Hepatocyte (in vitro differentiated cells): Measurements from ENCODE around the gene HSD11B1. TPM values are rescaled to one million over a fixed set of nuclear protein-coding genes. Genes with fewer than 3 reads are reported as not detected.

Experiments used
- DNase-seq: peaks from one replicate; pipeline ENCODE4 v3.0.0-alpha.2; 2016; ENCODE audit warnings: low spot score
- H2AFZ ChIP-seq: fragments of 200-600 bp; sonication (generic); 2 replicates; pipeline ENCODE4 v1.6.0; 2016; ENCODE audit warnings: antibody characterized with exemption, mild to moderate bottlenecking
- H3K27ac ChIP-seq: fragments of 200-600 bp; sonication (generic); 2 replicates; pipeline ENCODE4 v1.5.1; 2016; ENCODE audit warnings: mild to moderate bottlenecking
- H3K27me3 ChIP-seq: fragments of 200-600 bp; sonication (generic); 2 replicates; pipeline ENCODE4 v1.6.1; 2016
- H3K36me3 ChIP-seq: fragments of 200-600 bp; sonication (generic); replicated peaks from 2 replicates; pipeline ENCODE4 v1.5.1; 2016; ENCODE audit warnings: low read depth; ENCODE audit not compliant: insufficient read depth
- H3K4me1 ChIP-seq: fragments of 200-600 bp; sonication (generic); 2 replicates; pipeline ENCODE4 v1.5.1; 2016; ENCODE audit warnings: mild to moderate bottlenecking, moderate library complexity; ENCODE audit not compliant: insufficient read depth
- H3K4me2 ChIP-seq: fragments of 200-600 bp; sonication (generic); 2 replicates; pipeline ENCODE4 v1.6.0; 2016
- H3K4me3 ChIP-seq: fragments of 200-600 bp; sonication (generic); 2 replicates; pipeline ENCODE4 v1.5.1; 2016; ENCODE audit warnings: mild to moderate bottlenecking
- H3K79me2 ChIP-seq: fragments of 200-600 bp; sonication (generic); 2 replicates; pipeline ENCODE4 v1.6.0; 2017; ENCODE audit warnings: mild to moderate bottlenecking
- H3K9me2 ChIP-seq: fragments of 200-600 bp; sonication (generic); replicated peaks from 2 replicates; pipeline ENCODE4 v1.6.0; 2017; ENCODE audit warnings: mild to moderate bottlenecking; ENCODE audit not compliant: insufficient read depth
- H3K9me3 ChIP-seq: fragments of 200-600 bp; sonication (generic); 2 replicates; pipeline ENCODE4 v1.5.1; 2016; ENCODE audit warnings: low read depth, mild to moderate bottlenecking
- H4K20me1 ChIP-seq: fragments of 200-600 bp; sonication (generic); 2 replicates; pipeline ENCODE4 v1.6.0; 2016; ENCODE audit warnings: mild to moderate bottlenecking; ENCODE audit not compliant: insufficient read depth, poor library complexity, severe bottlenecking
- EZH2 ChIP-seq: fragments of 200-600 bp; sonication (generic); IDR thresholded peaks from 2 replicates; pipeline ENCODE4 v1.6.1; 2016; ENCODE audit warnings: antibody characterized with exemption, mild to moderate bottlenecking, borderline replicate concordance
- EZH2phosphoT487 ChIP-seq: fragments of 200-600 bp; sonication (generic); IDR thresholded peaks from one replicate; pipeline ENCODE4 v1.6.1; 2018; ENCODE audit warnings: antibody characterized with exemption, mild to moderate bottlenecking, low read depth, moderate library complexity; ENCODE audit not compliant: unreplicated experiment, severe bottlenecking
- WGBS: methylation state at CpG from one replicate; pipeline ENCODE4 v1.1.6; 2016; ENCODE audit warnings: low lambda C conversion rate; ENCODE audit errors: missing lambda C conversion rate; 5-methylcytosine and 5-hydroxymethylcytosine counted together
- polyA plus RNA-seq: library from polyadenylated mRNA; unstranded; fragments of >200 nt; fragmentation: Nextera tagmentation; extraction: Ambion mirVana; gene quantifications from 2 replicates; pipeline ENCODE4 v1.2.1, GENCODE V29; 2016
- total RNA-seq: library from RNA; depleted of rRNA; stranded (reverse); fragments of >200 nt; gene quantifications from 2 replicates; pipeline ENCODE4 v1.2.3, GENCODE V29; 2014
- TF ChIP-seq, protein P1 (sequence below): fragments of 200-600 bp; sonication (generic); IDR thresholded peaks from 2 replicates; pipeline ENCODE4 v1.5.1; 2016; ENCODE audit warnings: antibody characterized with exemption, mild to moderate bottlenecking; ENCODE audit not compliant: poor library complexity

The HSD11B1 gene
- total and polyA plus RNA-seq, 2 experiments from 2014 or later = 1.7 TPM; not detected in 1

DNA sequence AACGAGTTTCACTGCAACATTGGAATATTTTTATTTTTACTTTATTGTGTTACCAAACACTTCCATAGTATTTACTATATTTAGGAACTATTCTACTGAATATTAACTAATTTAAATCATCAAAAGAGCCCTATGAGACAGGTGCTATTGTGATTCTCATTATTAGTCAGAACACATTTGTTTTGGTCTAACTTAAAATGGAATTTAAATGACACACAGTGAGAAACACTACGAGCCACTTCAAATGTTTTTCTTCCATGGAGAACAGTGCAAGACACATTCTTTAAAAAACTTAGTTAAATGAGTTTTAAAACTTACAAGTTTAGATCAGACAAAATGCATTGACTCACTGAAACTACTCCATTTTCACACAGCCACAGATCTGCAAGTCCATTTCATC is 44.6 kb downstream of the HSD11B1 start:
- 74% methylated on average over 2 of the region's 2 CpGs for WGBS
- no peaks in the 10 kb centered on the region for H3K27me3 ChIP-seq
- no peak overlapping the region for H2AFZ ChIP-seq
- H3K4me3 ChIP-seq = no peak overlapping the region
- no peaks in the 10 kb centered on the region for H3K9me3 ChIP-seq
- no peak for DNase-seq
- no peaks in the 10 kb centered on the region for H3K4me1 ChIP-seq
- no peaks in the 10 kb centered on the region for H3K36me3 ChIP-seq
- TF ChIP-seq EZH2 = no peak
- TF ChIP-seq, protein P1, sequence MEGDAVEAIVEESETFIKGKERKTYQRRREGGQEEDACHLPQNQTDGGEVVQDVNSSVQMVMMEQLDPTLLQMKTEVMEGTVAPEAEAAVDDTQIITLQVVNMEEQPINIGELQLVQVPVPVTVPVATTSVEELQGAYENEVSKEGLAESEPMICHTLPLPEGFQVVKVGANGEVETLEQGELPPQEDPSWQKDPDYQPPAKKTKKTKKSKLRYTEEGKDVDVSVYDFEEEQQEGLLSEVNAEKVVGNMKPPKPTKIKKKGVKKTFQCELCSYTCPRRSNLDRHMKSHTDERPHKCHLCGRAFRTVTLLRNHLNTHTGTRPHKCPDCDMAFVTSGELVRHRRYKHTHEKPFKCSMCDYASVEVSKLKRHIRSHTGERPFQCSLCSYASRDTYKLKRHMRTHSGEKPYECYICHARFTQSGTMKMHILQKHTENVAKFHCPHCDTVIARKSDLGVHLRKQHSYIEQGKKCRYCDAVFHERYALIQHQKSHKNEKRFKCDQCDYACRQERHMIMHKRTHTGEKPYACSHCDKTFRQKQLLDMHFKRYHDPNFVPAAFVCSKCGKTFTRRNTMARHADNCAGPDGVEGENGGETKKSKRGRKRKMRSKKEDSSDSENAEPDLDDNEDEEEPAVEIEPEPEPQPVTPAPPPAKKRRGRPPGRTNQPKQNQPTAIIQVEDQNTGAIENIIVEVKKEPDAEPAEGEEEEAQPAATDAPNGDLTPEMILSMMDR = no peak
- no peak for TF ChIP-seq EZH2phosphoT487
- no peaks in the 10 kb centered on the region for H3K9me2 ChIP-seq
- H3K79me2 ChIP-seq = no peaks in the 10 kb centered on the region
- no peaks in the 10 kb centered on the region for H4K20me1 ChIP-seq
- no peak overlapping the region for H3K27ac ChIP-seq
- H3K4me2 ChIP-seq = no peak overlapping the region

DNA sequence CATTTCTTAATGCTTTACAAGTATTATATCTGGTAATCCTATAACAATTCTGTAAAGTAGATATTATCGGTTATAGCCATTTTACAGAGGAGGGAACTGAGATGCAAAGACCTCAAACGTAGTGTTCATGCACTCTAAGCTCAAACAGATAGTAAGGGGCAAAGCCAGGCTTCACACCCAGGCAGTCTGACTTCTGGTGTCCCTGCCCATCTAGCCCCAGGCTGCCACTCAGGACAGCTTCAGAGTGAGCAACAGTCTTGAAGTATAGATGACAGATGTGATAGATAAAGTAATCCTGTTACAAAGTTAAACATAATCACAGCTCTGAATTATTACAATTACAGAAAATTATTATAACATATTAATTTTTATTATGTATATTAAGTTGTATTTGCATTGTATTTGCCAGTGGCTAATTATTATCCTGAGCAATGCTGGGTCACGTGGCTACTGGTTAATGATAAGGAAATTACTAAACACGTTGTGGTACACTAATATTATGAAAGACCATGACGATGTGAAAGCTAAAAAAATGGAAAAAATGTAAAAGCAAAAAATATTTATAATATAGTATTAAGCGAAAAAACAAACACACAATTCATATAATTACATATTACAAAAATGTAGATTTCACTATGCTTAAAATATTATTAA is 45.2 kb downstream of the HSD11B1 start:
- 73% methylated on average over 6 of the region's 6 CpGs for WGBS
- H3K27ac ChIP-seq = no peak overlapping the region
- TF ChIP-seq EZH2 (no peak), EZH2phosphoT487 (no peak)
- TF ChIP-seq, protein P1 = no peak

DNA sequence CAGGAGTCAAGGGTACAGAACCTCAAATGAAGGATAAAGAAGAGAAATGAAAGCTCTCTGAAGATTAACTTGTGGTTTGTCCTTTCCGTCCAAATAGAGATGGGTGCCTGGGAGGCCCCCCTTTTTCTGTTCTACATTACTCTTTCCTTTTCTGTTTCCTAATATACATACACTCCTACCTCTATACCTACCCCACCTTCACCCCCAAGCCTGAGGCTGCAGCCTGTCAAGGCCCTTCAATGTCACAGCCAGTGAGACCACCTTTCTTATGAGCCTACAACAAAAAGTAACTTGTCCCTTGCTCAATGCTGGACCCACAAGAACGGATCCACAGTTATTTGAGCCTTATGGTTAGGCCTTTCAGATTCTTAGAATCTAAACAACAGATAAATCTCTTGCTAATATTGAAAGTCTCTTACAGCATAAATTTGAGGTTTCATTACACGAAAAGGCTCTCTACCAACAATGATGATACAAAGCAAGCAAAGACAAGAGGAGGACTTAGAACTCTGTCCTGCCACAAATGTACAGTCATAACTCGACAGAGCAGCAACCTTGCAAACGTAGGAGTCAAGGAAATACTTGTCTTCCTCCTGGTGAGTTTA is 47.1 kb downstream of the HSD11B1 start:
- TF ChIP-seq EZH2phosphoT487 (no peak), EZH2 (no peak)
- TF ChIP-seq, protein P1 = no peak
- Histone ChIP-seq H3K79me2 (no peaks in the 10 kb centered on the region), H3K9me2 (no peaks in the 10 kb centered on the region), H3K27me3 (no peaks in the 10 kb centered on the region), H3K36me3 (no peaks in the 10 kb centered on the region), H3K4me3 (no peak overlapping the region), H2AFZ (no peak overlapping the region), H3K4me1 (no peaks in the 10 kb centered on the region), H3K4me2 (no peak overlapping the region), H4K20me1 (no peaks in the 10 kb centered on the region), H3K9me3 (no peaks in the 10 kb centered on the region), H3K27ac (no peak overlapping the region)
- DNase-seq = no peak
- WGBS = 78% methylated on average over 5 of the region's 5 CpGs

More for the DNA sequence above, 45.2 kb downstream of the HSD11B1 start:
- no peaks in the 10 kb centered on the region for H3K4me1 ChIP-seq
- H3K4me2 ChIP-seq = no peak overlapping the region
- H3K9me2 ChIP-seq = no peaks in the 10 kb centered on the region
- H3K9me3 ChIP-seq = no peaks in the 10 kb centered on the region
- no peaks in the 10 kb centered on the region for H3K36me3 ChIP-seq
- no peak for DNase-seq
- no peak overlapping the region for H3K4me3 ChIP-seq
- H2AFZ ChIP-seq = no peak overlapping the region
- H3K79me2 ChIP-seq = no peaks in the 10 kb centered on the region
- H4K20me1 ChIP-seq = no peaks in the 10 kb centered on the region
- H3K27me3 ChIP-seq = no peaks in the 10 kb centered on the region
